Psoas muscle (tissue), 8 donors: ENCODE results near the gene HMGCS1. TPM values are rescaled to one million over a fixed set of nuclear protein-coding genes. Genes with fewer than 3 reads are reported as not detected.

Experiments
- ATAC-seq, 4 donors: fragments of 200-7000 bp; cut with Tn5 transposase; one replicate each; pipeline ENCODE4 v1.9.1; 2020; ENCODE audit warnings: moderate library complexity in 3 of 4, mild to moderate bottlenecking in 2 of 4
- DNase-seq, 2 donors: peaks; one replicate each; pipeline ENCODE4 v3.0.0-alpha.2; 2020
- H3K27ac ChIP-seq: fragments of 200-600 bp; one replicate; pipeline ENCODE4 v1.8.0; 2022
- H3K27me3 ChIP-seq, 3 donors: fragments of 200-600 bp in 1 of 3; one replicate each; pipeline versions ENCODE4 v1.6.1 to v1.8.0; 2013 to 2022; ENCODE audit warnings: low read length in 2 of 3, mild to moderate bottlenecking in 2 of 3, moderate library complexity in 1 of 3; ENCODE audit not compliant: insufficient read depth in 3 of 3
- H3K36me3 ChIP-seq, 2 donors: fragments of 200-600 bp in 1 of 2; one replicate each; pipeline versions ENCODE4 v1.6.1 to v1.8.0; 2013 to 2022; ENCODE audit warnings: low read depth in 1 of 2, mild to moderate bottlenecking in 1 of 2, moderate library complexity in 1 of 2; ENCODE audit not compliant: insufficient read depth in 1 of 2
- H3K4me1 ChIP-seq: fragments of 200-600 bp; one replicate; pipeline ENCODE4 v1.8.0; 2022
- H3K4me3 ChIP-seq: fragments of 200-600 bp; one replicate; pipeline ENCODE4 v1.8.0; 2022; ENCODE audit warnings: mild to moderate bottlenecking
- H3K9me3 ChIP-seq: fragments of 200-600 bp; one replicate; pipeline ENCODE4 v1.8.0; 2022
- WGBS, 3 donors: extraction: QIAGEN DNeasy Blood & Tissue Kit; methylation state at CpG; one replicate each; pipeline versions ENCODE4 v1.1.6 to v1.1.7; 2013; 5-methylcytosine and 5-hydroxymethylcytosine counted together
- intact Hi-C, 2 donors: fragments of 100-400 bp; cut with DNase I; formaldehyde crosslinking; loops; one replicate each; pipeline versions ENCODE4 v1.11.0 to v1.14.2; 2022
- polyA plus RNA-seq, 3 donors: library from polyadenylated mRNA; stranded (reverse); fragments of 200-250 nt; gene quantifications; one replicate each; pipeline ENCODE4 v1.2.3, GENCODE V29; 2013
- total RNA-seq, 4 donors: library from RNA; stranded (reverse); fragmentation: NEBNext Ultra II Directional in 2 of 4; extraction: Animal tissue kit (Norgen Biotek cat#: 25700) in 2 of 4; gene quantifications; one replicate each; pipeline versions ENCODE4 v1.2.1 to v1.2.4, GENCODE V29; 2021 to 2023
- TF ChIP-seq, protein P1 (sequence below): fragments of 200-600 bp; IDR thresholded peaks from one replicate; pipeline ENCODE4 v1.8.0; 2022; ENCODE audit warnings: antibody characterized with exemption
- donor health status: healthy with polysubstance abuse.
- donor health status: DM: no; HTN: no; CAD: no; lungs with moderate emphysema.
- donor health status: Bipolar disorder and iron deficiency.
- donor health status: healthy.
- donor health status: DM: yes; HTN: yes; CAD: no.
- donor health status: DM: no; HTN: no; CAD: no.
- donor health status: DM: no; HTN: no; CAD: no.
- donor health status: DM: yes; HTN: yes; CAD: no.

Gene HMGCS1
- total and polyA plus RNA-seq, 7 donors = 7.6 to 22.6 (median 14.7) TPM

DNA sequence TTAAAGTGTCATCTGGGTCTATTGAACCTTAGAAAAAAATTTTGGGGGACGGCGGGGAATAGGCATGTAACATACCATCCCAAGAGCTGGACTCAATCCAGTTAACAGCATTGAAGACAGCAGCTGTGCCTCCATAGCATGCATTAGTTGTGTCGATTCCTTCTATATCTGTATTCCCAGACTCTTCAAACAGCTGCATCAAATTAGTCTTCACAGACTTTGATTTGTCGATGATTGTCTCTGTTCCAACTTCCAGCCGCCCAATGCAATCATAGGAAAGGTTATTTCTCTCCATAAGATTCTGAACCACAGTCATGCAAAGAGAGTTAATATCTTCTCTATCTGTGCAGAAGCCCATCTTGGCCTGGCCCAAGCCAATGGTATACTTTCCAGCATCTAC is 14.8 kb downstream of the HMGCS1 start:
- Histone ChIP-seq H3K4me3 (no peak overlapping the region), H3K36me3 (peaks cover 4 to 56% of the 10 kb centered on the region in 2 donors), H3K27me3 (no peaks in the 10 kb centered on the region), H3K9me3 (no peaks in the 10 kb centered on the region), H3K4me1 (no peaks in the 10 kb centered on the region), H3K27ac (no peak overlapping the region)
- TF ChIP-seq, protein P1, sequence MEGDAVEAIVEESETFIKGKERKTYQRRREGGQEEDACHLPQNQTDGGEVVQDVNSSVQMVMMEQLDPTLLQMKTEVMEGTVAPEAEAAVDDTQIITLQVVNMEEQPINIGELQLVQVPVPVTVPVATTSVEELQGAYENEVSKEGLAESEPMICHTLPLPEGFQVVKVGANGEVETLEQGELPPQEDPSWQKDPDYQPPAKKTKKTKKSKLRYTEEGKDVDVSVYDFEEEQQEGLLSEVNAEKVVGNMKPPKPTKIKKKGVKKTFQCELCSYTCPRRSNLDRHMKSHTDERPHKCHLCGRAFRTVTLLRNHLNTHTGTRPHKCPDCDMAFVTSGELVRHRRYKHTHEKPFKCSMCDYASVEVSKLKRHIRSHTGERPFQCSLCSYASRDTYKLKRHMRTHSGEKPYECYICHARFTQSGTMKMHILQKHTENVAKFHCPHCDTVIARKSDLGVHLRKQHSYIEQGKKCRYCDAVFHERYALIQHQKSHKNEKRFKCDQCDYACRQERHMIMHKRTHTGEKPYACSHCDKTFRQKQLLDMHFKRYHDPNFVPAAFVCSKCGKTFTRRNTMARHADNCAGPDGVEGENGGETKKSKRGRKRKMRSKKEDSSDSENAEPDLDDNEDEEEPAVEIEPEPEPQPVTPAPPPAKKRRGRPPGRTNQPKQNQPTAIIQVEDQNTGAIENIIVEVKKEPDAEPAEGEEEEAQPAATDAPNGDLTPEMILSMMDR = no peak
- DNase-seq = no peak
- intact Hi-C loops = no loop called here
- no peak for ATAC-seq
- 51 to 62% (median 60%) methylated on average over 5 of the region's 5 CpGs for WGBS, 3 donors

DNA sequence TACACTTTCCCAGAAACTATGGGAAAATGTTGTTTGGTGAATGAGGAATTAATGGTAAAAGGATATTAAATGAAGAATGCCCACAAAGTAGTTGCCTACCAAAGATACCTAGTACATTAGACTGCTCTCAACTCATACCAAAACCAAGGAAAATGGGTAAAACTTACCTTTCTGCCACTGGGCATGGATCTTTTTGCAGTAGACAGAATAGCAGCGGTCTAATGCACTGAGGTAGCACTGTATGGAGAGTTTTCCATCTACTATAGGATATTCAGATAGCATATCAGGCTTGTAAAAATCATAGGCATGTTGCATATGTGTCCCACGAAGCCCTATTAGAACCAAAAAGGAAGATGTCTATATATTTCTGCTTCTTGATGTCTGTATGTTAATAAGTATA is 16.4 kb downstream of the HMGCS1 start:
- peaks cover 4 to 72% of the 10 kb centered on the region in 2 donors for H3K36me3 ChIP-seq
- 95 to 97% (median 96%) methylated on average over 2 of the region's 2 CpGs for WGBS, 3 donors

DNA sequence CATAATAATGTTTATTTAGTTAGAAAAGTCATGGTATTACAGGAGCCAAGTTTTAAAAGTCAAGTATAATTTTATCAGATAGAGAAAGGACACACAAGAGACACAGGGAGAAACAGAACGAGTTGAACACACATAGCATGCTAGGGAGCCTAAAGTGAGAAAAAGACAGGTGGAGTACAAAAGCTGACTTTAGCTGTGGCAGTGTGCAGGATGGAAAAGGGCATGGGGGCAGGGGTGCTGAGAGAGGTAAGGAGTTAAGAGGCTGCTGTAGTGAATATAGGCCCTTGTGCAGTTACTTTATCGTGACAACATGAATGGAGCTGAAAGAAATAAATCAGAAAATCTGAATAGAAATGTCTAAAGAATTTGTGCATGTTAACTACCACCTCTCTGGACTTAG is 18.0 kb downstream of the HMGCS1 start:
- no peaks in the 10 kb centered on the region for H3K9me3 ChIP-seq
- H3K4me1 ChIP-seq = no peaks in the 10 kb centered on the region
- TF ChIP-seq, protein P1 = no peak
- ATAC-seq (no peak), DNase-seq (no peak)
- intact Hi-C loops = no loop called here
- no peak overlapping the region for H3K27ac ChIP-seq
- no peaks in the 10 kb centered on the region for H3K27me3 ChIP-seq
- peaks cover 4 to 88% of the 10 kb centered on the region in 2 donors for H3K36me3 ChIP-seq
- WGBS, 3 donors = 84 to 92% (median 86%) methylated on average over 2 of the region's 2 CpGs
- no peak overlapping the region for H3K4me3 ChIP-seq

More for the DNA sequence above, 16.4 kb downstream of the HMGCS1 start:
- no peak for DNase-seq
- H3K4me3 ChIP-seq = no peak overlapping the region
- H3K4me1 ChIP-seq = no peaks in the 10 kb centered on the region
- TF ChIP-seq, protein P1 = no peak
- no peak overlapping the region for H3K27ac ChIP-seq
- no peaks in the 10 kb centered on the region for H3K9me3 ChIP-seq
- ATAC-seq = no peak
- intact Hi-C loops = no loop called here
- no peaks in the 10 kb centered on the region for H3K27me3 ChIP-seq

DNA sequence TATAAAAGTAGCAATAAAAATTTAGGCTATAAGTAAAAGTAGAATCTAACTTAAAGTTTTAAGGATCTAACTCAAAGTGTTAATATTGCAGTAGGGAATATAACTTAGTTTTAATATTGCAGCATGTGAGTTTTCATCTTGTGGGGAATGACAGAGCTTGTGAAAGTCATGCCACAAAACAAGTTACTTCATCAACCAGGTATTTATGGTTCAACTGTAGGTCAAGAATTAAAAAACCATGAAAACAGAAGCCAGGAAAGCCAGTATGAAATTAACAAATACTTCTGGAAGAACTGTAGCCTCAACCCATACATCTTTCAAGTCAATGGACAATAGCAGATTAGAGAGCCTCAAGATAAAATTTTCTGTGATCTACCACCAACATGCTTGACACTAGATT is 19.0 kb downstream of the HMGCS1 start:
- Histone ChIP-seq H3K27me3 (no peaks in the 10 kb centered on the region), H3K36me3 (peaks cover 4 to 94% of the 10 kb centered on the region in 2 donors), H3K27ac (no peak overlapping the region), H3K4me1 (no peaks in the 10 kb centered on the region), H3K9me3 (no peaks in the 10 kb centered on the region), H3K4me3 (no peak overlapping the region)
- ATAC-seq (no peak), DNase-seq (no peak)
- intact Hi-C loops = no loop called here
- TF ChIP-seq, protein P1 = no peak

DNA sequence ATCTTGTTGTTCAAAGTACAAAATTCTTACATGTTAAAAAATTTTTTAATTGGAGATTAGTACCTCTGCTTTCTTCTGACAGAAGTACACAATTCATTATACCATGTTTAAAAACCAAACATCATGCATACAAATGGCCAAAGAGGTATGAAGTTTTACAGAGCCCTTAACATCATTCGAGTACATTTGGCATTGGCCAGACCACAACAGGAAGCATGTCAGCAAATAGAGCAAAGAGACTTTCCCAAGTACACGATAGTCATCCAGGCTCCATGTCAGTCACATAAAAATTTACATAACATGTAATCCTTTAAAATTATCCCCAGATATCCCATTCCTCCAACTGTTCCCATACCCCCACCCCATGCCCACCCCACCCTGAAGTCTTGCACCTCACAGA is 22.5 kb downstream of the HMGCS1 start:
- no peak overlapping the region for H3K27ac ChIP-seq
- ATAC-seq (no peak), DNase-seq (no peak)
- H3K36me3 ChIP-seq = peaks cover 8 to 90% of the 10 kb centered on the region in 2 donors
- TF ChIP-seq, protein P1 = no peak
- H3K4me1 ChIP-seq = no peaks in the 10 kb centered on the region
- H3K4me3 ChIP-seq = no peak overlapping the region
- H3K27me3 ChIP-seq = no peaks in the 10 kb centered on the region
- intact Hi-C loops = no loop called here
- WGBS, 3 donors = 79 to 88% (median 84%) methylated on average over 2 of the region's 2 CpGs
- H3K9me3 ChIP-seq = no peaks in the 10 kb centered on the region
